ENCODE measurements around the gene RNF144B. TPM values are rescaled to one million over a fixed set of nuclear protein-coding genes. Genes with fewer than 3 reads are reported as not detected.
"Not testable (repeated sequence)": the region's sequence is repeated elsewhere in the genome, so short reads cannot be mapped to it uniquely, and the experiment has no call there.

The RNF144B gene
- total RNA-seq, 1 donor from 2014 or later: 113 TPM

DNA sequence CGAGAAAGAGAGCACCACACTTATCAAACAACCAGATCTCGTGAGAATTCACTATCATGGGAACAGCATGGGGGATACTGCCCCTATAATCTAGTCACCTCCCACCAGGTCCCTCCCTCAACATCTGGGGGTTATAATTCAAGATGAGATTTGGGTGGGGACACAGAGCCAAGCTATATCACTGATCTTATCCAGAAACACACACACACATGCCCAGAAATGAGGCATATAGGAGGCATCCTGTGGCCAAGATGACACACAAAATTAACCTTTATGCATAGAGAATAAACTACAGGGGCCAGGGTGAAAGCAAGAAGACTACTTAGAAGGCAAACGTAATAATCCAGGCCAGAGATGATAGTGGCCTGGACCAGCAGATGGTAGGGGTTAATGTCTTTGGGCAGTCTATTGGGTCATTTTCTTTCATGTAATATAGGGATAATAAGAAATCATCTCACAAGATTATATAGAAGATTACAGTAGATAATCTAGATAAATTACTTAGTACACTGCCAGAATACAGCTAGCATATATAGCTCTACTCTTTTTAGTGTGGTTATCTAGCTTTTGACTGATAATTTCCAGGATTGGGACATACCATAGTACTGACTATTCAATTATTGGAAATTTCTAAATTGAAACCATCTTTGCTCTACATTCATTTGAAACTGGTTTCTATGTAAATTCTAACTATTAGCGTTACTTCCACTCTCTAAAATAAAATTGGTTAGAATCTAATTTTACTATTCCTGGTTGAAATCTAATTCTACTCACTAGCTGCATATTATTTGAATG is 20.0 kb downstream of the RNF144B start:
- DNase-seq (ENCODE audit: low read depth, low spot score): no peak

DNA sequence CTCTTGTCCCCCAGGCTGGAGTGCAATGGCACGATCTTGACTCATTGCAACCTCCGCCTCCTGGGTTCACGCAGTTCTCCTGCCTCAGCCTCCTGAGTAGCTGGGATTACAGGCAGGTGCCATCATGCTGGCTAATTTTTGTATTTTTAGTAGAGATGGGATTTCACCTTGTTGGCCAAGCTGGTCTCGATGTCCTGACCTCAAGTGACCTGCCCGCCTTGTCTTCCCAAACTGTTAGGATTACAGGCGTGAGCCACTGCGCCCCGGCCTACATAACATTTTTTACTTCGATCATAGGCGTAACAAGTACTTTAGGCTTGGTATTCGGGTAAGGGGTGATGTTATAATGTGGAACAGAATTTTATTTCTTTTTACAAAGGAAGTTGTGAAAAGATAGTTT is 22.5 kb downstream of the RNF144B start:
- DNase-seq (ENCODE audit: low read depth, low spot score): not testable (repeated sequence)

DNA sequence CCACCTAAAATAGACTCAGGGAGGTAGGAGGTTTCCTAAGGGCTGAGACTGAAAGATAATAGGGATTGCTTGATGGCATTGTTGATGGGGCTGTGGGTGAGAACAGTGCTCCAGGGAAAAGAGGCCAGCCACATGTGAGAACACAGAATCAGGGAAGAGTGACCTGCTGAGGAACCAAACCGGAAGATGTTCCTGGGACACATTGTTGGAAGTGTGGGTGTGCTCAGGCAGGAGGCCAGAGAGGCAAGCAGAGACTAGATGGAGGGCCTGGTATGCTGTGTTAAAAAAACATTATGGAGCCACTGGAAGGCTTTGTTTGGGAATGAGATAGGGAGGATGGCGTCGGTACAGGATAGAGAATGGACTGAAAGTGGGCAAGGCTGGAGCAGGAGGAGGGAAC is 23.3 kb downstream of the RNF144B start:
- no peak for DNase-seq (ENCODE audit: low read depth, low spot score)

DNA sequence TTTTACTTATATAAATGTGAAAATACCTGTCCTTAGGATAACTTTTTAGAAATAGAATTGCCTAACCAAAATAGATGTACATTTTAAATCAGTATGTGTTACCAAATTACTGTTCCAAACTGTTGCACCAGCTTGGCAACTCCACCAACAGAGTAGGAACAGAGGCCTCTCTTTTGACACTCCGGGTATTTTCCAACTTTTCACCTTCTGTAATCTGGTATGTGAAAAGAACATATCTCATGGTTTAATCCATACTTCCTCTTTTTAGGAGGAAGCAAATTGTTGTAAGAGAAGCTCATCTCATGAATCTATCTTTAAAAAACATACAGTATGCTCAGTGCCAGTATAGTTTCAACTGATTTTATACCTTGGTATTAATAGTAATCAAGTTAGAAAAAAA is 24.9 kb downstream of the RNF144B start:
- no peak for DNase-seq (ENCODE audit: low read depth, low spot score)

DNA sequence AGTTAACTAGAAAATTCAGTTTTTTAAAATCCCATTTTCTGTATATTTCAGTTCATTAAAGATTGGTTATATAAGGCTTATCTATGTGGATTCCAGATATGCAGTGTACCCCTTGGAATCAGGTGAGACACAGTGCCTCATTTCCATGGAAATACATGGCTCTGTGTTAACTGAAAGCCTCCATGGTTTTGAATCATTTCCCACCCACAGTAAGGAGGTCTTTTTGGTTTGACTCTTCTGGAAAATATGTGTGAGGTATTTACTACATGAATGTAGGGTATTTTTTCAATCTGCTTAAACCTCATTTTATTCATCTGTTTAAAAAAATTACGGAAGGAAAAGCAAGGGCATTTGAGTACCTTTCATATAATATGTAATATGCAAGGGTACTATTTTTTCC is 25.5 kb downstream of the RNF144B start:
- DNase-seq (ENCODE audit: low read depth, low spot score): no peak

DNA sequence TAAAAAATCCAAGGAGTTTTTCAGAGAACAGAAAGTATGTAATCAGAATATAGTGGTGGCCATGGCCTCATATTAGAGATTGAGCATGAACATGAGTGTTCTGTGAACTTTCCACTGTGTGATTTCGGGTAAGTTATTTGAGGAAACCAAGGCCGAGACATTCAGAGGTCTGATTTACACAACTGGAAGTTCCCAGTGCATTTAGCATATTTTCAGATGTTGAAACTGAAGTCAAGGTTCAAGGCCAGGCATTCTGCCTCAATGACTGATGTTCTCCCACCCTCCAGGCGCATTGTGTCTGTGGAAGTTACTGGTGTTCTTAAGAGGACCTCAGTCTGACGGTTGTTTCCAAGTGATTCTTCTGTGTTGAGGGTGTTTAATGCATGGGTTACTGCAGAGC is 26.2 kb downstream of the RNF144B start:
- DNase-seq (ENCODE audit: low read depth, low spot score): no peak

DNA sequence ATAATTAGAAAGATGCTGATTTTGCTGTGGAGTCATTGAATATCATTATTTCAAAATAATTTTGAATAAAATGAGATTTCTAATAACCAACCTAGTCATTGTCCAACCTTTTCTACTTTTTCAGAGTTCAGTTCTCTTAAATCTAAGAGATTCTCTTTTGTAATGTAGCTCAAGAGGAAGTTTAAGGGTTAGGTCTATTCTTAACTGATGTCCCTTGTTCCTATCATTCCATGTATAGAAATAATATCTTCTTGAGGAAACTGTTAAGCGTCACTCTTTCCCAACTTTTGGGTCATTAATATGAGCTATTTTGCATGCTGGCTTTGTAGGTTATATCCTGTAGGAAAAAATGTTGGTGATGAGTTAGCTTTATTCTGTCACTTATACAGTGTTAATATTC is 27.0 kb downstream of the RNF144B start:
- no peak for DNase-seq (ENCODE audit: low read depth, low spot score)

DNA sequence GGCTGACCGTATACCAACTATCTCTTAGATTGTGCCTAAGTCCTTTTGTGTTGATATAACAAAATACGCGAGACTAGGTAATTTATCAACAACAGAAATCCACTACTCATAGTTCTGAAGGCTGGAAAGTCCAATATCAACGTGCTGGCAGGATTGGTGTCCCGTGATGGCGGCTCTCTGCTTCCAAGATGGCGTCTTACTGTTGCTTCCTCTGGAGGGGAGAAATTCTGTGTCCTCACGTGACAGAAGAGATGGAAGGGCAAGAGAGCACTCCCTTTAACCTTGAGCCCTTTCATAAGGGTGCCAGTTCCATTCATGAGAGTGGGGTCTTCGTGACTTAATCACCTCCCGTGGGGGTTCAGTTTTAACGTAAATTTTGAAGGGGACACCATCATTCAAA is 28.1 kb downstream of the RNF144B start:
- no peak for DNase-seq (ENCODE audit: low read depth, low spot score)

DNA sequence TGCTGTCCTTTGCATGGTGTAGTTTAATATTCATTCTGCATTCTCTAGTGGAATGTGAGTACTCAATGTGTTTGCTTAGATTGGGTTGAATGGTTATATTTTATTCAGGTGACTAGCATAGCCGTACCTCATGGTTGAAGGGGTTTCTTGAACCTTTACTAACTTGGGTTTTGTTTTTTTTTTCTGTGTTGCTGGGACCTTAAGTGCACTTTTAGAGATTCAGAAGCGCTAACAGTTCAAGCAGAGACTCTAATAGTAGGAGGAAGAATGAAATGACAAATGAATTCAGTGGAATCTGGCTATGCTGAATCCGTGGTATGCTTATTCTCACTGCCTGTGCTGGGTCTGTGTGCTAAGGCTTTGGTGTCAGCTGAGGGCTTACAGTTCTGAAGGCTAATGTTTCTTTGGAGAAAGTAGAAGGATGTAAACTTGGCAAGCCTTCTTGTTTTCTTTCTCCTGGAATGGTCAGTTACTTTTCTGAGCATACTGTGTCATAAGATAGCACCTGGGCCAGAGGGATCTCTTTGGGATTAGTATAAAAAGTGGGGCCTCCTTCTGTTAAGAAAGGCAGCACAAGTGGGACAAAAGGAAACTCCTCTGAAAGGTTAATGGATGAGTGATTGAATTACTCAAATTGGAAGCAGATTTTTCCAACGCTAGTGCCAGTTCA is 28.7 kb downstream of the RNF144B start:
- DNase-seq (ENCODE audit: low read depth, low spot score): no peak

DNA sequence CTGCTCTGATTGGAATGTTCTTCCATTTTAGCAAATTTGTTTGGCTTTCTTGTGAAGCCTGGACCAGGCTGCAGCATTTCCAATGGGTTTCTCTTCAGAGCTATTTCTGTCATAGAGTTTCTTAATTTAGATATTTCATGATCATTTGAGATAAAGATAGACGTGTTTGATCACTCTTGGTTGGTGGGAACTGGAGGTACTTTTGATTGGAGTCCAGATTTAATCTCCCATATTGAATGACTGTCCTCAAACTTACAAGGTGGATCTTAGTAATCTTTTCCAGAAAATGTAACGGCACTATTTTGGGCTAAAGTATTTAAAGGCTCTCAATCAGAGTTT is 29.2 kb downstream of the RNF144B start:
- no peak for DNase-seq (ENCODE audit: low read depth, low spot score)

DNA sequence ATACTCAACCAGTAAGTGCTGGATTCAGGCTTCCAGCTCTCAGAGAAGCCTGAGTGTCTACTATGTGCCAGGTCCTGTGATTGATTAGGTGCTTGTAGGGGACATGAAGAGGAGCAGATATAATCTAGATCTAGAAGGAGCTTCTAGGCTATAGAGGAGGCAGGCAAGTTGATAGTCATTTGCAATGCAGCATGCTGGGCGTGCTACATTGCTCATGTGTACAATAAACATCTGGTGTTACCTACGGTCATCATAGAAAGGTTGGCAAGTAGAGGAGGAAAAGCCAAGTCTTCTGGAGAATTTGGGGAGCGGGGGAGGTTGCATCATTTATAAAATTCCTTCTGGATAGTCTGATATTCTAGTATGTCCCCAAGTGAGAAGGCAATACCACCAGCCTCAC is 33.2 kb downstream of the RNF144B start:
- no peak for DNase-seq (ENCODE audit: low read depth, low spot score)

DNA sequence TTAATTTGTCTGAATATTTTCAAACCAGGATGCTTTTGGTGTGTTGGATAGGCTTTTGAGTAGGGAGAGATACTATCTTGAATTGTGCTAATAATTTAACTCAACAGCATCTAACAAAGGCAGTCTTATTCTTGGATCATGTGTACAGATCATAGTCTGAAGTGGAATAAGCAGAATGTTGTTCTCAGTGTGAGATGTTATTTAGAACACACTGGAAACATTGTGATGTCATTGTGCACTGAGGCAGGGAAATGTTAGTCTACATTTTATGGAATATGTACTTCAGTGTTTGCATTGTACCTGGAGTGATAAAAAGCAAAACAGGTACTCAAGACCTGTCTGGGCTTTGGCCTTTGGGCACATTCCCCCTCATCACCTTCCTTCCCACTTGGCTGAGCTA is 35.0 kb downstream of the RNF144B start:
- no peak for DNase-seq (ENCODE audit: low read depth, low spot score)

DNA sequence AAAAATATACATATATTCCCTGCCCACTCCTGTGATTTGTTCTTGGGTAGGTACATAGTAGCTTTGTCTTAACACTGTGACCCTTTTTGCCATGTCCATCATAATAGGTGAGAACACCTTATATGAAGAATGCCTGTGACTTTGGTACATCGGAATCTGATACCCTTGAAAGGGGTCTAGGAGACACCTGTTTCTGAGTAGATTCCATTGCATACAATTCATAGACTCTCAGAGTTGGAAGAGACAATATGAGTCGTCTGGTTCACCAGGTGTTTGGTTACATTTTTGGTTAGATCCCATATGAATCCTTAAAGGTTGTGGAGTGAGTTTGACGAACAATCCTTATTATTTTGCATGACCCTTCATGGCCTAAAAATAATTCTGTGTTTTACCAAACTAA is 36.3 kb downstream of the RNF144B start:
- no peak for DNase-seq (ENCODE audit: low read depth, low spot score)

DNA sequence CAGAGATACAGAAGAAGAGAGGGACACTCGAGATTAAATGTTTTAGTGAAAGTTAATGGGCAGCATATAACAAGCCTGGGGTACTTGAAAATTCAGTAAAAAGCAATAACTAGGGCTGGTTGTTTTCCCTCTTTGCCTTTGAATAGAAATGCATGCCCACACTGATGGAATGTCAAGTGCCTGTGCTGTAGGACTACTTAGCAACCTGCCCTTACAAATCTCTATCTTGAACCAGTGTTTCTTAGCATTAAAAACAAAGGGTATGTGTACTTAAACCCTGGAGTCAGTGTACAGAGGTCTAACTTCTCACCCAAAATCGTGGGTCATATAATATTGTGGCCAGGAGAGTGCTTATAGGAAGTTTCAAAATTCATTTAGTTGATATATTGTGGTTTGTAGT is 37.1 kb downstream of the RNF144B start:
- DNase-seq (ENCODE audit: low read depth, low spot score): no peak

DNA sequence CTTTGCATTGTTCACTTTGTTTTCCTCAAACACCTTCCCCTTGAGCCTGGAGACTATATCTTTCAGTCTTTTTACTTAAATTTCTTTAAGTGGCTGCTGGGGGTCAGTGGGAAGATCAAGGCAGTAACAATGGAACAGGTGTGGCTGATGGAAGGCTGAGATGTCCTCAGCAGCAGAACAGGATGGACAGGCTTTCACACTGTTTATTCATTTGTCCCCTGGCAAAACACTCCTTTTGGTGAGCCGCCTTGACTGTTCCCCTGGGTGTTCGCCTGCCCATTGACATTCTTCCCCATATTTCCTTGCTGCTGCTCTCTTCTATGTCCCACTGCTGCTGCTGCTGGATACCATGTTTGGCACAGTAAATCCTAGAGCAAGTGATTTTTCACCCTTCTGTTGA is 38.1 kb downstream of the RNF144B start:
- DNase-seq (ENCODE audit: low read depth, low spot score): no peak

DNA sequence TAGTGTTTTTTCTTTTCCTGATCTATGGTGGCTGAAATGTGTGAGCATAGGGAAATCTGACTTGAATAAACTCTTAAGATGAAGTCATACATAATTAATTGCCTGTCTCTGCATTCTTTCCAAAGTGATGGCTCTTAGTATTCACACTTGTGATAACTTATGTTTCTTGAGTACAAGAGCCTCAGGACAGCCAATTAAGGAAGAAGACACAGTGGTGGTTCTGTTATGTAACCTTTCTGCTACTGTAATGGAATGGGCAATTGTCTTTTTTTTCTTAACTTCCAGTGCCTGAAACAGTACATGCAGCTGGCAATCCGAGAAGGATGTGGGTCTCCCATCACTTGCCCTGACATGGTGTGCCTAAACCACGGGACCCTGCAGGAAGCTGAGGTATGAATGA is 40.1 kb downstream of the RNF144B start:
- no peak for DNase-seq (ENCODE audit: low read depth, low spot score)

DNA sequence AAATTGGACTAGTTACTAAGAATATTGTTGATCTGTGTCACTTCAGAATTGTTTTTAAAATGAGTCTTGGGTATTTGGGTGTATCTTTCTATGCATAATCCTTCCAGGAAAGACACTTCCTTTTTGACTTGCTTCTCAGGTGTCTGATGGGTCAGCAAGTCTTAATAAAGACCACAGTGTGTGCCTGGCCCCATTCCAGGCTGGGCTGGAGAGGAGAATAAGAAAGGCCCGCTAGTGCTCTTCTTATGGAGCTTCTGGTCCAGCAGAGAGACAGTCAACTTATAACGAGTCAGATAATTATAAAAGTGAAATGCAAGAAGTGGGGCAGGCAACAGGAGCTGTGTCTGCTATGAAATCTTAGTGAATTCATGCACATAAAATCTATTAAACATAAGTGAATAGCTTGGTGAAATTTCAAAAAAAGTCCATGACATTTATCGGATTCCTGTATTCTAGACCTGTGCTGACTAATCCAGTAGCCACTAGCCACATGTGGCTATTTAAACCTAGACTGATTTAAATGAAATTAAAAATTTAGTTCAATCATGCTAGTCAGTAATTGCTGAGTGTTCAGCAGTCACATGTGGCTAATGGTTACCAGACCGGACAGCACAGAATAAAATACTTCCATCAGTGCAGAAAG is 42.6 kb downstream of the RNF144B start:
- no peak for DNase-seq (ENCODE audit: low read depth, low spot score)

DNA sequence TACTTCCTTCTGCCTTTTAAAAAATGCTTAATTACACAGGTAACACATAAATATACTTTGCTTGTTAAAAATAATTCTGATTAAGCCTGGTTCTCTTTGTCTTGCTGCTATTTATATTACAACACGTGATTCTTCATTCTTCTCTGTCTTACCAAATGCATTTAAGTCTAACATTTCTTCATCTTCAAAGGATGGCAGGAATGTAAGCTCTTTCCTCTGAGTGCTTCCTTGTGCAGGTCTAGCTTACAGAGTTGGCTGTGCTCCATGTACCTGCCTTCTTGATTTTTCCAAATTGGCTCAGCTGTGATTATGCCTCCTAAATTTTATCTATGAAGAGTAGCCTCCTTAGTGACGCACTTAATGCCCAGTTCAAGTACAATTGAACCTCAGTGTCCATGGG is 44.4 kb downstream of the RNF144B start:
- DNase-seq (ENCODE audit: low read depth, low spot score): no peak

DNA sequence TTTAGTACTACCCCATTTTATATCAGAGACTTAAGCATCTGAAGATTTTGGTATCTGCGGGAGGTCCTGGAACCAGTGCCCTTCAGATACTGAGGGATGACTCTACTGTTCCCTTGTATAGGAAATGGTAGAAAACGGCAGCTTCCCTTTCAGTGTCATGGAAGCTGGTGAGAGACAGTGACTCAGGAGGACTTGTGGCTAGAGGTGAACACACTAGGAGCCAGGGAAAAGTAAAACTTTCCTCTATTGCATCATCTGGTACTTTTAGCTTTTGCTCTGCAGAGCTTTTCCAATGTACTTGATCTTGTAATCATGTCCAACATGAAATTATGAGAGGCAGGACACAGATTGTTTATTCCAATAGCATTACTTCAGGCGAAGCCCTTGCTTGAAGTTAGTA is 45.0 kb downstream of the RNF144B start:
- no peak for DNase-seq (ENCODE audit: low read depth, low spot score)

DNA sequence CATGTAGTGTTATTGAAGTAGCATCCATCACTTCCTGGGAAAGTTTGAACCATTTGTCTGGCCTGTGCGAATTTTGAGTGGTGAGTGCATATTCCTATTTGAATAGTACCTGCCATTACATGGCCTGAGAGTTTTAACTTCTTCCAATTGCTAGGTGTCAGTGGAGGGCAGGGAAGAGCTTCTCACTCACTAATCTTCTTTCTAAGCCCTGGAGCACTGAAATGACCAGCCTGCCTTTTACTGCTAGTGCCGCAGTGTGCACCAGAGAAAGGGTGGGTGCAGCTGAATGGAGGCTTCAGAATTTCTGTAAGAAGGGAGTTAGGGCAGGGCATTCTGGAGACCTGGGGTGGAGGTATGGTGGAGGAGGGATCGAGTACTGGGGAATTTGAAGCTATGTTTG is 45.5 kb downstream of the RNF144B start:
- DNase-seq (ENCODE audit: low read depth, low spot score): no peak

DNA sequence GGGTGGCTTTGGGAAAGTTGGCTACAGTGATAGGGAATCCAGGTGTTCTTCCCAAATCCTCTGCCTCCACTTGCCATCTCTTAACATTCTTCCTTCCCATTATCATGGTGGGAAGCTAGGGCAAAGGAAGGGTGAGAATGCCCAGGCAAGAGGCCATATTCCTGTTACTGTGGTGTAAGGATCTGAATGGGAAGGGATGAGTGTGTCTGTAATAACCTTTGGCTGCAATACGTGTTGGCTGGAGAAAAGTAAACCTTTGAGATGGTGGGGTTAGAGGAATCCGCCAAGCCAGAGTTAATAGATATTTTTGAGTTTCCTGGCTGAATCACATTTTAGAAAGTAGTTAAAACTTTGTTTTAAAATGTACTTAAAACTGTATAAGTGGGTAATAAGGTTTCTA is 45.9 kb downstream of the RNF144B start:
- no peak for DNase-seq (ENCODE audit: low read depth, low spot score)

DNA sequence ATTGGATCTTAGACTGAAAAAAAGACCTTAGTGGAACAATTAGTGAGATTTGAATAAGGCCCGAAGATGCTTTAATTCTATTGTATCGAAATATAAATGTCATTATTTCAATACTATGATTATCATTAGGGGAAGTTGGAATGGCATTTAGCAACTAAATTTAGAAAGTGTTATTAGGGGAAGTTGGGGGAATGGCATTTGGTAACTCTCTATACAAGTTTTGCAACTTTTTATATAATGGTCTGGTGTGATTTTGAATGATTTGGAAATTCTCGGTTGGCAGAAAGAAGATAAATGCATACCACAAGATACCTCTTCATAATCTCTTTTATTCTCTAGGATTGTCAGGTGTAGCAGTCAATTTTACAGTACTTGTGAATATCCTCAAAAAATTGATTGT is 49.2 kb downstream of the RNF144B start:
- DNase-seq (ENCODE audit: low read depth, low spot score): no peak

DNA sequence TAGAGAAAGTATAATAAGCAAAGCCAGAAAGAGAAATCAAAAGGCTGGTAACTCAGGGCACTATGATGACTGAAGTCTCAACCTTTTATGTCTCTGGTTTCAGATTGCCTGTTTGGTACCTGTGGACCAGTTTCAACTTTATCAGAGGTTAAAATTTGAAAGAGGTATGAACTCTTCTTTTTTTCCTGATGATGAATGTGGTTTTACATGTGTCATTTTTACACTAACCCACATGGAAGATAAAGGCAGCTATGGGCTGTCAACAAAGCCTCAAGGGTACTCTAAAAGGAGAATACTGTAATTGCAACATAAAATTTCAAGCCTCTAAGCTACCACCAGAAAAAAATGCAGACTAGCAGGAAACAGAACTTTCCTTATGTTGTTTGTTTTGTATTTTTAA is 52.4 kb downstream of the RNF144B start:
- no peak for DNase-seq (ENCODE audit: low read depth, low spot score)

All from pulmonary artery endothelial cell (primary cell).